HG03060 (cell line): ENCODE results near the gene FLACC1.

ENCODE experiments used
- ATAC-seq: cut with Tn5 transposase; IDR thresholded peaks from one replicate; pipeline ENCODE4 v1.9.1; 2021; ENCODE audit warnings: low read depth, moderate number of reproducible peaks; ENCODE audit not compliant: unreplicated experiment

Gene FLACC1

GRCh38 chr2:201280191-201281040 is 76.7 kb downstream of the FLACC1 start:
- no peak for ATAC-seq

GRCh38 chr2:201279079-201279478 is 78.1 kb downstream of the FLACC1 start:
- no peak for ATAC-seq

- ATAC-seq, result no peak
Observed at GRCh38 chr2:201276511-201276910, 80.6 kb downstream of the FLACC1 start.

- ATAC-seq, result no peak
Observed at GRCh38 chr2:201275990-201276389, 81.2 kb downstream of the FLACC1 start.

GRCh38 chr2:201275069-201275468 is 82.1 kb downstream of the FLACC1 start:
- no peak for ATAC-seq

GRCh38 chr2:201273330-201273983 is 83.7 kb downstream of the FLACC1 start:
- no peak for ATAC-seq

GRCh38 chr2:201271917-201272316 is 85.2 kb downstream of the FLACC1 start:
- ATAC-seq, result no peak

GRCh38 chr2:201270293-201271001 is 86.7 kb downstream of the FLACC1 start:
- ATAC-seq, result no peak

GRCh38 chr2:201269764-201270163 is 87.4 kb downstream of the FLACC1 start:
- ATAC-seq, result no peak

- no peak for ATAC-seq
Observed at GRCh38 chr2:201267278-201268030, 89.7 kb downstream of the FLACC1 start.

- ATAC-seq, result no peak
Observed at GRCh38 chr2:201266629-201267028, 90.5 kb downstream of the FLACC1 start.

GRCh38 chr2:201264472-201265173 is 92.5 kb downstream of the FLACC1 start:
- ATAC-seq, result no peak

GRCh38 chr2:201263779-201264178 is 93.4 kb downstream of the FLACC1 start:
- ATAC-seq, result no peak

GRCh38 chr2:201262718-201263117 is 94.4 kb downstream of the FLACC1 start:
- no peak for ATAC-seq

- no peak for ATAC-seq
Observed at GRCh38 chr2:201261906-201262305, 95.2 kb downstream of the FLACC1 start.

GRCh38 chr2:201261471-201261870 is 95.7 kb downstream of the FLACC1 start:
- no peak for ATAC-seq

GRCh38 chr2:201260302-201260800 is 96.8 kb downstream of the FLACC1 start, which contains the start of gene CASP8:
Gene CASP8 (plus strand): TSS chr2:201260536. CDS start chr2:201266487, 5,951 bp downstream.
- peak; percentile 28 for ATAC-seq

GRCh38 chr2:201258666-201259615 is 98.2 kb downstream of the FLACC1 start:
- no peak for ATAC-seq
